ENCODE measurements around the gene PLCE1. TPM values are rescaled to one million over a fixed set of nuclear protein-coding genes. Genes with fewer than 3 reads are reported as not detected.

Gene PLCE1
- total and polyA plus RNA-seq, 2 experiments from 2014 or later, result 0.10 to 0.58 TPM

- Histone ChIP-seq H3K4me1 (ENCODE audit: insufficient read depth) (no peaks in the 10 kb centered on the region), H3K4me2 (no peak overlapping the region), H3K9me2 (ENCODE audit: insufficient read depth) (no peaks in the 10 kb centered on the region), H3K27me3 (ENCODE audit: insufficient read depth) (no peaks in the 10 kb centered on the region), H3K36me3 (ENCODE audit: insufficient read depth) (no peaks in the 10 kb centered on the region), H3K4me3 (no peak overlapping the region), H3K79me2 (replicated peaks; ENCODE audit: insufficient read depth) (no peaks in the 10 kb centered on the region), H3K27ac (ENCODE audit: low read depth) (no peak overlapping the region), H3F3A (replicated peaks; ENCODE audit: low read depth) (no peaks in the 10 kb centered on the region), H4K20me1 (replicated peaks; ENCODE audit: insufficient read depth) (no peaks in the 10 kb centered on the region), H2AFZ (no peak overlapping the region)
- H3K4me3 Mint-ChIP-seq, result no peak overlapping the region
- no peaks in the 10 kb centered on the region for H3K36me3 Mint-ChIP-seq (ENCODE audit: low read depth)
- H3K4me1 Mint-ChIP-seq, result no peaks in the 10 kb centered on the region
- peaks cover 1% of the 10 kb centered on the region for H3K27me3 Mint-ChIP-seq (ENCODE audit: insufficient read depth, low read depth, poor library complexity)
- DNase-seq (ENCODE audit: low spot score) (no peak), ATAC-seq (no peak)
- TF ChIP-seq REST (IDR thresholded peaks at IDR 0.05; ENCODE audit: unreplicated experiment) (no peak), EZH2phosphoT487 (IDR thresholded peaks at IDR 0.05; ENCODE audit: unreplicated experiment) (no peak), ZNF114 (CRISPR knock-in tag; IDR thresholded peaks at IDR 0.05) (no peak), POLR2AphosphoS5 (IDR thresholded peaks at IDR 0.05; ENCODE audit: low read depth) (no peak), ETS1 (IDR thresholded peaks at IDR 0.05) (no peak), JUNB (IDR thresholded peaks at IDR 0.05; ENCODE audit: unreplicated experiment) (no peak)
- H3K27ac Mint-ChIP-seq, result no peak overlapping the region
- H3K9me3 Mint-ChIP-seq, result no peaks in the 10 kb centered on the region
Measured at GRCh38 chr10:93954299-93954698, 39.4 kb upstream of the PLCE1 start.

GRCh38 chr10:93954726-93955363, 38.9 kb upstream of the PLCE1 start:
- no peaks in the 10 kb centered on the region for H3K9me2 ChIP-seq (ENCODE audit: insufficient read depth)
- Mint-ChIP-seq H3K4me1 (no peaks in the 10 kb centered on the region), H3K36me3 (ENCODE audit: low read depth) (no peaks in the 10 kb centered on the region), H3K4me3 (no peak overlapping the region), H3K27me3 (ENCODE audit: insufficient read depth, low read depth, poor library complexity) (peaks cover 3% of the 10 kb centered on the region), H3K9me3 (no peaks in the 10 kb centered on the region), H3K27ac (no peak overlapping the region)
- no peak overlapping the region for H2AFZ ChIP-seq
- H3F3A ChIP-seq (replicated peaks; ENCODE audit: low read depth), result no peaks in the 10 kb centered on the region
- no peaks in the 10 kb centered on the region for H4K20me1 ChIP-seq (replicated peaks; ENCODE audit: insufficient read depth)
- H3K36me3 ChIP-seq (ENCODE audit: insufficient read depth), result no peaks in the 10 kb centered on the region
- no peak overlapping the region for H3K4me3 ChIP-seq
- no peak overlapping the region for H3K27ac ChIP-seq (ENCODE audit: low read depth)
- H3K79me2 ChIP-seq (replicated peaks; ENCODE audit: insufficient read depth), result no peaks in the 10 kb centered on the region
- ATAC-seq, result no peak
- no peaks in the 10 kb centered on the region for H3K27me3 ChIP-seq (ENCODE audit: insufficient read depth)
- no peak for DNase-seq (ENCODE audit: low spot score)
- H3K4me1 ChIP-seq (ENCODE audit: insufficient read depth), result no peaks in the 10 kb centered on the region
- H3K4me2 ChIP-seq, result no peak overlapping the region
- no peak for TF ChIP-seq NANOG (IDR thresholded peaks at IDR 0.05; ENCODE audit: borderline replicate concordance)
- TF ChIP-seq STAT1 (IDR thresholded peaks at IDR 0.05; ENCODE audit: unreplicated experiment), result no peak
- TF ChIP-seq EZH2phosphoT487 (IDR thresholded peaks at IDR 0.05; ENCODE audit: unreplicated experiment), result no peak
- TF ChIP-seq CREB1 (CRISPR knock-in tag; IDR thresholded peaks at IDR 0.05; ENCODE audit: low read depth), result no peak
- no peak for TF ChIP-seq POLR2AphosphoS5 (IDR thresholded peaks at IDR 0.05; ENCODE audit: low read depth)
- TF ChIP-seq ZNF331 (CRISPR knock-in tag; IDR thresholded peaks at IDR 0.05; ENCODE audit: low read depth), result no peak
- no peak for TF ChIP-seq JUNB (IDR thresholded peaks at IDR 0.05; ENCODE audit: unreplicated experiment)
- TF ChIP-seq ETS1 (IDR thresholded peaks at IDR 0.05), result no peak
- no peak for TF ChIP-seq CTCF (conservative IDR thresholded peaks at IDR 0.05; ENCODE audit: low read depth in 2 of 2)
- TF ChIP-seq REST (IDR thresholded peaks at IDR 0.05; ENCODE audit: unreplicated experiment), result no peak
